ENCODE results near the gene CCND3. TPM values are rescaled to one million over a fixed set of nuclear protein-coding genes. Genes with fewer than 3 reads are reported as not detected.
A peak's percentile ranks its signal among the peaks of the same experiment; 100 is the strongest.

CCND3 gene
- total and polyA plus RNA-seq, 2 of the 13 experiments (the other 11 are each of a cell fraction or from before 2014, with no cell fraction given) = 4.3 to 7.2 TPM

DNA sequence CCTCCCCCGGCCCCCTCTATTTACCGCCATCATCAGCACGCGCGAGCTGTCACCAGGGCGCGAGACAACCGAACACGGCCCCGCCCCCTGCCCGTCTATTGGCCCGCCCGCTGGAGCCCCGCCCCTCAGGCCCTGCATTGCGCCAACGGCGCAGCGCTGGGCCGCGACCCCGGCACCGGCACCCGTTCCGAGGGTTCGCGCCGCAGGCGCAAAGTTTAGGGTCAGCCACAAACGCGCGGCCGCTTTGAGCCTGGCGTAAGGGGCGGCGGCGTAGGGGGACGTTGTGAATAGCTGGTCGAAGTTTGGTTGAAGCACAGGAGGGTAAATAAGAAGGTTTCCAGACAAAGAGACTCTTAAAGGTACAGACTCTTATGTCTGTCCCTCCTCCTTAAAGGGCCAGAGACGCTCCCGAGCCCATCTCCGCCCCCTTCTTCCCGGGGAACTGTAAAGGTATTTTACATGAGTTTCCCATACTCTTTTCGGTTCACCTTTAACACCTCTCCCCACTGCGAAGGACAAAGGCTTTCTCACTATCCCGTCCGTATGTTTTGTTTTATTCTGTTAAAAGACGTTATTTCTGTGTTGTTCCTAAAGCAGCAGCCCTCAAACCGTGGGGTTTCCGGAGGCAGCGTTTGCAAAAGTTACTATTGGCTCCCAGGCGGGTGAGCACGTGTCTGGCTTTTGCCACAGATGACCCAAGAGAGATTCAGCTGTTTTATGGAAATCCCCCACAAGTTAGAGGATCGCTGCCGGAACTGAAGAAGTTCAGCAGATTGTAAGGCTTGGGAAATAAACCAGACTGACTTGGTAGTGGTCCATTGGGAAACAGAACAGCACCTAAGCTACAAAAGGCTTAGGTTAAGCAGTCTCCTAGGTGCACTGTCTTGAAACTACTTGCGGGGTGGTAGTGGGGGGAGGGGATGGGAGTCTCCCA lies 46.0 kb downstream of the CCND3 start, which contains the start of gene USP49 (continued):
- TF ChIP-seq, protein P1, sequence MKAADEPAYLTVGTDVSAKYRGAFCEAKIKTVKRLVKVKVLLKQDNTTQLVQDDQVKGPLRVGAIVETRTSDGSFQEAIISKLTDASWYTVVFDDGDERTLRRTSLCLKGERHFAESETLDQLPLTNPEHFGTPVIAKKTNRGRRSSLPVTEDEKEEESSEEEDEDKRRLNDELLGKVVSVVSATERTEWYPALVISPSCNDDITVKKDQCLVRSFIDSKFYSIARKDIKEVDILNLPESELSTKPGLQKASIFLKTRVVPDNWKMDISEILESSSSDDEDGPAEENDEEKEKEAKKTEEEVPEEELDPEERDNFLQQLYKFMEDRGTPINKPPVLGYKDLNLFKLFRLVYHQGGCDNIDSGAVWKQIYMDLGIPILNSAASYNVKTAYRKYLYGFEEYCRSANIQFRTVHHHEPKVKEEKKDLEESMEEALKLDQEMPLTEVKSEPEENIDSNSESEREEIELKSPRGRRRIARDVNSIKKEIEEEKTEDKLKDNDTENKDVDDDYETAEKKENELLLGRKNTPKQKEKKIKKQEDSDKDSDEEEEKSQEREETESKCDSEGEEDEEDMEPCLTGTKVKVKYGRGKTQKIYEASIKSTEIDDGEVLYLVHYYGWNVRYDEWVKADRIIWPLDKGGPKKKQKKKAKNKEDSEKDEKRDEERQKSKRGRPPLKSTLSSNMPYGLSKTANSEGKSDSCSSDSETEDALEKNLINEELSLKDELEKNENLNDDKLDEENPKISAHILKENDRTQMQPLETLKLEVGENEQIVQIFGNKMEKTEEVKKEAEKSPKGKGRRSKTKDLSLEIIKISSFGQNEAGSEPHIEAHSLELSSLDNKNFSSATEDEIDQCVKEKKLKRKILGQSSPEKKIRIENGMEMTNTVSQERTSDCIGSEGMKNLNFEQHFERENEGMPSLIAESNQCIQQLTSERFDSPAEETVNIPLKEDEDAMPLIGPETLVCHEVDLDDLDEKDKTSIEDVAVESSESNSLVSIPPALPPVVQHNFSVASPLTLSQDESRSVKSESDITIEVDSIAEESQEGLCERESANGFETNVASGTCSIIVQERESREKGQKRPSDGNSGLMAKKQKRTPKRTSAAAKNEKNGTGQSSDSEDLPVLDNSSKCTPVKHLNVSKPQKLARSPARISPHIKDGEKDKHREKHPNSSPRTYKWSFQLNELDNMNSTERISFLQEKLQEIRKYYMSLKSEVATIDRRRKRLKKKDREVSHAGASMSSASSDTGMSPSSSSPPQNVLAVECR (CRISPR knock-in tag; IDR thresholded peaks at IDR 0.05; ENCODE audit: borderline replicate concordance) = peak; percentile 82; the same call in 1 of the 2 replicates
- TF ChIP-seq ZNF780A (CRISPR knock-in tag; IDR thresholded peaks at IDR 0.05) (no peak), PHB2 (IDR thresholded peaks at IDR 0.05; ENCODE audit: partially characterized antibody) (no peak), ZNF446 (CRISPR knock-in tag; IDR thresholded peaks at IDR 0.05) (no peak), FOXK1 (CRISPR knock-in tag; IDR thresholded peaks at IDR 0.05; ENCODE audit: borderline replicate concordance, low read depth) (no peak), MBD4 (IDR thresholded peaks at IDR 0.05; ENCODE audit: borderline replicate concordance, low read length) (no peak), ZBTB7B (CRISPR knock-in tag; IDR thresholded peaks at IDR 0.05) (peak; percentile 48; the same call in 1 of the 2 replicates)
- TF ChIP-seq, protein P2, sequence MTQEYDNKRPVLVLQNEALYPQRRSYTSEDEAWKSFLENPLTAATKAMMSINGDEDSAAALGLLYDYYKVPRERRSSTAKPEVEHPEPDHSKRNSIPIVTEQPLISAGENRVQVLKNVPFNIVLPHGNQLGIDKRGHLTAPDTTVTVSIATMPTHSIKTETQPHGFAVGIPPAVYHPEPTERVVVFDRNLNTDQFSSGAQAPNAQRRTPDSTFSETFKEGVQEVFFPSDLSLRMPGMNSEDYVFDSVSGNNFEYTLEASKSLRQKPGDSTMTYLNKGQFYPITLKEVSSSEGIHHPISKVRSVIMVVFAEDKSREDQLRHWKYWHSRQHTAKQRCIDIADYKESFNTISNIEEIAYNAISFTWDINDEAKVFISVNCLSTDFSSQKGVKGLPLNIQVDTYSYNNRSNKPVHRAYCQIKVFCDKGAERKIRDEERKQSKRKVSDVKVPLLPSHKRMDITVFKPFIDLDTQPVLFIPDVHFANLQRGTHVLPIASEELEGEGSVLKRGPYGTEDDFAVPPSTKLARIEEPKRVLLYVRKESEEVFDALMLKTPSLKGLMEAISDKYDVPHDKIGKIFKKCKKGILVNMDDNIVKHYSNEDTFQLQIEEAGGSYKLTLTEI (CRISPR knock-in tag; conservative IDR thresholded peaks at IDR 0.05) = no peak
- TF ChIP-seq, protein P3, sequence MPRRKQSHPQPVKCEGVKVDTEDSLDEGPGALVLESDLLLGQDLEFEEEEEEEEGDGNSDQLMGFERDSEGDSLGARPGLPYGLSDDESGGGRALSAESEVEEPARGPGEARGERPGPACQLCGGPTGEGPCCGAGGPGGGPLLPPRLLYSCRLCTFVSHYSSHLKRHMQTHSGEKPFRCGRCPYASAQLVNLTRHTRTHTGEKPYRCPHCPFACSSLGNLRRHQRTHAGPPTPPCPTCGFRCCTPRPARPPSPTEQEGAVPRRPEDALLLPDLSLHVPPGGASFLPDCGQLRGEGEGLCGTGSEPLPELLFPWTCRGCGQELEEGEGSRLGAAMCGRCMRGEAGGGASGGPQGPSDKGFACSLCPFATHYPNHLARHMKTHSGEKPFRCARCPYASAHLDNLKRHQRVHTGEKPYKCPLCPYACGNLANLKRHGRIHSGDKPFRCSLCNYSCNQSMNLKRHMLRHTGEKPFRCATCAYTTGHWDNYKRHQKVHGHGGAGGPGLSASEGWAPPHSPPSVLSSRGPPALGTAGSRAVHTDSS (CRISPR knock-in tag; conservative IDR thresholded peaks at IDR 0.05) = no peak
- TF ChIP-seq, protein P4, sequence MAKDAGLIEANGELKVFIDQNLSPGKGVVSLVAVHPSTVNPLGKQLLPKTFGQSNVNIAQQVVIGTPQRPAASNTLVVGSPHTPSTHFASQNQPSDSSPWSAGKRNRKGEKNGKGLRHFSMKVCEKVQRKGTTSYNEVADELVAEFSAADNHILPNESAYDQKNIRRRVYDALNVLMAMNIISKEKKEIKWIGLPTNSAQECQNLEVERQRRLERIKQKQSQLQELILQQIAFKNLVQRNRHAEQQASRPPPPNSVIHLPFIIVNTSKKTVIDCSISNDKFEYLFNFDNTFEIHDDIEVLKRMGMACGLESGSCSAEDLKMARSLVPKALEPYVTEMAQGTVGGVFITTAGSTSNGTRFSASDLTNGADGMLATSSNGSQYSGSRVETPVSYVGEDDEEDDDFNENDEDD (CRISPR knock-in tag; IDR thresholded peaks at IDR 0.05; ENCODE audit: borderline replicate concordance) = 0 out of 2 replicates have a peak, but pooled peaks have one; percentile 12
- TF ChIP-seq, protein P5, sequence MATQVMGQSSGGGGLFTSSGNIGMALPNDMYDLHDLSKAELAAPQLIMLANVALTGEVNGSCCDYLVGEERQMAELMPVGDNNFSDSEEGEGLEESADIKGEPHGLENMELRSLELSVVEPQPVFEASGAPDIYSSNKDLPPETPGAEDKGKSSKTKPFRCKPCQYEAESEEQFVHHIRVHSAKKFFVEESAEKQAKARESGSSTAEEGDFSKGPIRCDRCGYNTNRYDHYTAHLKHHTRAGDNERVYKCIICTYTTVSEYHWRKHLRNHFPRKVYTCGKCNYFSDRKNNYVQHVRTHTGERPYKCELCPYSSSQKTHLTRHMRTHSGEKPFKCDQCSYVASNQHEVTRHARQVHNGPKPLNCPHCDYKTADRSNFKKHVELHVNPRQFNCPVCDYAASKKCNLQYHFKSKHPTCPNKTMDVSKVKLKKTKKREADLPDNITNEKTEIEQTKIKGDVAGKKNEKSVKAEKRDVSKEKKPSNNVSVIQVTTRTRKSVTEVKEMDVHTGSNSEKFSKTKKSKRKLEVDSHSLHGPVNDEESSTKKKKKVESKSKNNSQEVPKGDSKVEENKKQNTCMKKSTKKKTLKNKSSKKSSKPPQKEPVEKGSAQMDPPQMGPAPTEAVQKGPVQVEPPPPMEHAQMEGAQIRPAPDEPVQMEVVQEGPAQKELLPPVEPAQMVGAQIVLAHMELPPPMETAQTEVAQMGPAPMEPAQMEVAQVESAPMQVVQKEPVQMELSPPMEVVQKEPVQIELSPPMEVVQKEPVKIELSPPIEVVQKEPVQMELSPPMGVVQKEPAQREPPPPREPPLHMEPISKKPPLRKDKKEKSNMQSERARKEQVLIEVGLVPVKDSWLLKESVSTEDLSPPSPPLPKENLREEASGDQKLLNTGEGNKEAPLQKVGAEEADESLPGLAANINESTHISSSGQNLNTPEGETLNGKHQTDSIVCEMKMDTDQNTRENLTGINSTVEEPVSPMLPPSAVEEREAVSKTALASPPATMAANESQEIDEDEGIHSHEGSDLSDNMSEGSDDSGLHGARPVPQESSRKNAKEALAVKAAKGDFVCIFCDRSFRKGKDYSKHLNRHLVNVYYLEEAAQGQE (IDR thresholded peaks at IDR 0.05; ENCODE audit: borderline replicate concordance in 1 of 2, low read depth in 1 of 2, low read length in 2 of 2) = no peak
- TF ChIP-seq, protein P6, sequence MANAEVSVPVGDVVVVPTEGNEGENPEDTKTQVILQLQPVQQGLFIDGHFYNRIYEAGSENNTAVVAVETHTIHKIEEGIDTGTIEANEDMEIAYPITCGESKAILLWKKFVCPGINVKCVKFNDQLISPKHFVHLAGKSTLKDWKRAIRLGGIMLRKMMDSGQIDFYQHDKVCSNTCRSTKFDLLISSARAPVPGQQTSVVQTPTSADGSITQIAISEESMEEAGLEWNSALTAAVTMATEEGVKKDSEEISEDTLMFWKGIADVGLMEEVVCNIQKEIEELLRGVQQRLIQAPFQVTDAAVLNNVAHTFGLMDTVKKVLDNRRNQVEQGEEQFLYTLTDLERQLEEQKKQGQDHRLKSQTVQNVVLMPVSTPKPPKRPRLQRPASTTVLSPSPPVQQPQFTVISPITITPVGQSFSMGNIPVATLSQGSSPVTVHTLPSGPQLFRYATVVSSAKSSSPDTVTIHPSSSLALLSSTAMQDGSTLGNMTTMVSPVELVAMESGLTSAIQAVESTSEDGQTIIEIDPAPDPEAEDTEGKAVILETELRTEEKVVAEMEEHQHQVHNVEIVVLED (CRISPR knock-in tag; IDR thresholded peaks at IDR 0.05; ENCODE audit: borderline replicate concordance) = peak; percentile 83
